8988T (cell line): ENCODE measurements around the gene POC1A.

Experiments used
- DNase-seq: peaks from one replicate; pipeline ENCODE4 v3.0.0; 2011

POC1A gene

DNA sequence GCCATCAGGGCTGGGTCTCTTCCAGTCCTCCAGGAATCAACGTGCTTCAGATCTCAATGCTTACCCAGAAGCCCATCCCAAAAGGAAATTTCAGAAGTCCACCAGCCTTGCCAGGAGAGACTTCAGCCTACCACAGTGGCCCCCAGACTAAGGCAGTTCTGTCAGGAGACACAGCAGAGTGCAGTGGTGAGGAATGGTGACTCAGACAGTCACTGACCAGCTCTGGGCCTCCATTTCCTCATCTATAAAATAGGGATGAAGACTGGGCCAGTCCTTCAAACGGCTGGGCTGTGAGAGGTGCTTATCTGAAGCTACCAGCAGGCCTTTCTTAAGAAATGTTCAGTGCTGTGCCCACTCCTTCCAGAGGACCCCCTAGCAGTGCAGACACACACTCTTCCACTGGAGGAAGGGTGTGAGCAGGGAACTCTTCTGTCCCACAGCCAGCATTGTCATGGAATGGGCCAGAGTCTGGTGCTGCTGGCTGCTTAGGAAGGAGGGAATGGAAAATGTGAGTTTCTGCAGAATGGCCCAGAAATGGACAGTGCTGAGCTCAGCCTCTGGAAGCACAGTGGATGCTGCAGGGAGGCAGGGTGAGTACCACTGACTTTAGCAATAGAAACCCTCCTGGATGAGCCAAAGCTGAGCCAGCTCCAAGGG, 56.2 kb downstream of the POC1A start:
- DNase-seq: no peak

GRCh38 chr3:52095990-52096775, 58.0 kb downstream of the POC1A start:
- no peak for DNase-seq

DNA sequence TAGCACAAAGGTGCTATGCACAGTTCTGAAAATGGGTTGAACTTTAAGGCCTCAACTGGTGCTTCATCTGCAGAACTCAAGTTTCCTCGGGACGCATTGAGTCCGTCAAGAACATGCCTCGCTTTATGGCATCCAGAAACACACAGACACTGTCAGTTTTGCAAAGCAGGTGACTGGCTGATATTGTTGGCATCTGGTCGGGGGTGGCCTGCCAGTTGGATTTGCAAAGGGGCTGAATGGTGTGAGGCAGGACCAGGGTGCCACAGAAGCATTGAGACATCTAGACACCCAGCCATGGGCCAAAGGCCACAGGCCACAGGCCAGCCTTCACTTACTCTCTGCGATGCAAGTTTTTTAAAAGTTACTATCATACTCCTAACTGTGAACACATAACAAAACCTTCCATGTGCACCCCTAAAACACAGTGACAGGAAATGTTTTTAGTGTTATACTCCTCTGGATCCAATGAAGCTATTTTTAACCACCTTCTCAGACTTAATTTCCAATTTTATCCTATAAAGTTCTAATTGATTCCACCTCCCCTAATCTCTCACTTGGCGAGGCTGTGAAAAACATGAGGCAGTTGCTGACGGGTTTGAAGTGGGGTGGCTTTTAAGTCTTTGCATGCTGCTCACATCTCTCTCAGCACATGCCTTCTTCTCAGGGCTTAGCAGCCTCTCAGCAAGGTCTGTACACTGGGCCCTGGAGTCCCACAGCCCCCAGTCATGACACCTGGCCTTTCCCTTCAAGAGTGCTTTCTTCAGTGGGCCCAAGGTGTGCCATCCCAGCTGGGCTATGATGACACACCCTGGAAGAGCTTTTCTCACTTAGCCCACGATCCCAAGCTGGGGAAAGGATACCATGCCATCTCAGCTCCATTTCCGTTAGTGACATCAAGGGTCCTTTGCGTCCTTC, 59.4 kb downstream of the POC1A start:
- no peak for DNase-seq

- no peak for DNase-seq
Measured at GRCh38 chr3:52093756-52094545, 60.3 kb downstream of the POC1A start.

- DNase-seq: no peak
Measured at GRCh38 chr3:52092891-52093290, 61.3 kb downstream of the POC1A start.

GRCh38 chr3:52092271-52092660, 62.0 kb downstream of the POC1A start:
- no peak for DNase-seq

DNA sequence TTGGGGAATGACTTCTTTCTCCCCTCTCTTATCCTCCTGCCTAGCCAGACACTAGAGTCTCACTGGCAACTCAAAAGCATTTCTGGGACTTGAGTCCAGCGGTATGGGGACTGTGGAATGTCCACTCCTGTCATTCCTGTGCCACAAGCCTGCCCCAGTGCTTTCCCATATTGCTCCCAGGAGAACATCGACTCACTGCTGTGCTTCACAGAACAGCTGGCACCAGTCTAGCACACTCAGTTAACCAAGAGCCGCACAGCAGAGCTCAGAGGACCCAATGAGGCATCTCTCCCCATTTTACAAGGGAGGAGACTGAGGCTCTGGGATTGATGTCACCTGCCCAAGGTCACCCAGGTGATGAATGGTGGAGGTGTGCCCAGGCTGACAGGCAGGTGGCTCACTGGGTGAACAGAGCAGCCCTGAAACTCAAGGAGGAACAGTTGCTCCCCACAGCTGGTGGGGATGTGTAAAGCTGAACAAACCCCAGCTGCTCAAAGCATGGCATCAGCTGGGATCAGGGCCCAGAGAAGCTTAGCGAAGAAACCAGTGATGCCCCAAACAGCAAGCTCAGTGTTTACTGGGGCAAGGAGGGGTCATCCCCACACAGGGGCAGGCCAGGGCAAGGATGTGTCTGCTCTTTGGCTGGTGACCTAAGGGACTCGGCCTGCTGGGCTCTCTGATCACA, 62.5 kb downstream of the POC1A start:
- DNase-seq: no peak

DNA sequence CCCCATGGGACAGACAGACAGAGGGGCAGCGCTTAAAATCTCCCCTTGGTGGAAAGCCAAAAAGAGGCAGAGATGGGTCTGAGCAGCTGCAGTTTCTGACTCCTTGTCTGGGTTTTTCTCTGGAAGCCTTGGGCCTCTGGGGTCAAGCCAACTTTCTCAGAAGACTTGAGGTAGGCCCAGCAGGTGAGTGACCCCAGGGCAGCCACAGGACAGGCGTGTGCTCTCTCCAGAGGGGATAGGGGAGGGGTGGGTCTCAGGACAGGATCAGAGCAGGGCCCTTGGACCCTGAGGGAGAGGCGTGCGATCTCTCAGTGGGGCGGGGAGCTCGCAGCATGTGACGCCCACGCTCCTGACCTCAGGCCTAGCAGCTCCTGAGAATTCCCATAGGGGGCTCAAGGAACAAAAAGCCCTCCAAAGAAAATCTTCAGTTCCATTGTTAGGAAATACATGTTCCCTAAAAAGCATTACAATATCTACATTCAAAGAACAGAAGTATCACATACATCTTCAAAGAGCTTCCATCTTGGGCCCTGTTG, 63.2 kb downstream of the POC1A start:
- DNase-seq: no peak

DNA sequence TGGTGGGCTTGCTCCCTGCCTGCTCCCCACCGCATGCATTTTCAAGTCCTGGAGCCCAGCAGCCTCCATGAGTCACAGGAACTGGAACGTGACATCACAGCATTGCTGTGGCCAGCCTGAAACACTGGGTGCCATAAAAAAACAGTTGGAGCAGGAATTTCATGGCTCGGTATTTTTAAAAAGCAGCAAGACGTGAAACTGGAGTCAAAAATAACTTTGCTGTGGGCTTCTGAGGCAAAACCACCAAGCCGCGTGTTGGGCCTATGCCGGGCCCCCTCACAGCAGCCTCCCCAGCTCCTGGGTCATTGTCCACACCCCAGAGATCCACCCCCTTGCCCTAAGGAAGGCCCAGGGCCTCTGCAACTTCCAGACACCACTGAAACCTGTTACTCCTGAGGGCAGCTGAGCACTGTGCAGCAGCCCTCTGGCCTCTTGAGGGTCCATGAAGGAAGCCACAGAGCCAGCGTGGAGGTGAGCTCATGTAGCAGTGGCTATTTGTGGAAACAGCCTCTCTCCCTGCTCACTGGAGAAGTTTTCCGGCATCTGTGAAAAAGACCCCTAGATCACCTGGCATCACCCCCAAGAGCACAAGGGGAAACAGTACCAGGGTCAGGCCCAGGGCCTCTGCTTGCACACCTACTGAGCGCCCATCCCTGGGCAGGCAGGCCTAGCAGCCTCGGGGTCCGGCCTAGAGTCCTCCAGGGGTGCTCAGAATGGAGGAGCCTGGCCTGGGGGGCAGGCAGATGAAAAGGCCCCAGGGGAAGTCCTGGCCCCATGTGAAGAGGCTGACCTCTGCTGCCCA, 63.9 kb downstream of the POC1A start:
- no peak for DNase-seq

- no peak for DNase-seq
Measured at GRCh38 chr3:52089691-52090090, 64.5 kb downstream of the POC1A start.

DNA sequence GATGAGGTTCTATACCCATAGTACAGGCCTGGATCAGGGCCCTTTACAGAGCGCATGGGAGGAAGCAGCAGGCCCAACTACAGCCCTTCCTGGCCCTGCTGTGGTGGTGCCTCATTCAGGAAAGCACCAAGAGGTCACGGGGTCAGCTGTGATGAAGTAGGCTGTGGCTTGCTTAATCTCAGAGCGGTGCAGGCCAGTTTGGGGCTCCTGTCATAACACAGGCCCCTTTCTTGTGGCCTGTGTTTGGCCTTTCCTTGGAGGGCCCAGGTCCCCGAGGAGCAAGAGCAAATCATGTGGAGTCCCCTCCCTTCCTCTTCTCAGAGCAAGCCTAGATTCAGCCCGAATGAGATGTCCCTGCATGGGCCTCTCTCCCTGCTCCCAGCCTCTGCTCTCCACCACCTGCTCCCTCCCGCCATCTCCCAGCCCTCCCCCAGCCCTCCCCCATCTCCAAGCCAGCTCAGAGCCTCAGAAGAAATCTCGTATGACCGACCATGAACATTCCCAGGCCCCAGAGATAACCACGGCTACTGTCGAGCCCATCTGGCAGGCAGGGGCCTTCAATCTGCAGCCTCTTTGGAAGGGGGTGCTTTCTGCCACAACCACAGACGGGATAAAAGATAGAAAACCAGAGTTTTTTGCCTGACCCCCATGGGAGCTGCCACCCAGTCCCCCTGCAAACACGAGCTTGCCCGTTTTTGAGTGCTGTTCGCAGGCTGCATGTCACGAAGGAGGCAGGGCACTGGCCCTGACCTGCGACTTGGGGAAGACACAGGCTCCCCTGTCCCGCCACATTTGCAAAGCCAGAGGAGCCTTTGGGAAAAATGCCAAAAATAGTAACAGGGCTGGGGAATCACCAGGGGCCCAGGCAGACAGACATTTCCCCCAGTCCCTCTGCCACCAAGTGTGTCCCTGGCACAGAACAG, 65.5 kb downstream of the POC1A start:
- DNase-seq: no peak

DNA sequence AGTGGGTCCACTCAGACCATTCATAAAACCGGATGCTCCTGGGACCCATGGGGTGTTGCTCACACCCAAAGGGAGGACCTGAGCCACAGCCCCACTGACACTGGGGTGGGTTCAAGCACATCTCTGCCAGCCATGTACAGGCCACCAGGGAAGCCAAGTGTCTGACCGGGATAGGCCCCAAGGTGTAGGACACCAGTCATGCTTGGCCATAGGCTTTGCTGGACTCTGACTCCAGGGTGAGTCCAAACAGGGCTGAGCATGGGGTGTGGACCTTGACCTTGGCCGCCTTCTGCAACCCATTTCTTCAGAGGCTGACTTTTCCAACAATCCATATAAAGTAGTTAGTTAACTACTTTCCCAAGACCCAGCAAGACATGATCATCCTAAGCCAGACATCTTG, 66.5 kb downstream of the POC1A start:
- no peak for DNase-seq

DNA sequence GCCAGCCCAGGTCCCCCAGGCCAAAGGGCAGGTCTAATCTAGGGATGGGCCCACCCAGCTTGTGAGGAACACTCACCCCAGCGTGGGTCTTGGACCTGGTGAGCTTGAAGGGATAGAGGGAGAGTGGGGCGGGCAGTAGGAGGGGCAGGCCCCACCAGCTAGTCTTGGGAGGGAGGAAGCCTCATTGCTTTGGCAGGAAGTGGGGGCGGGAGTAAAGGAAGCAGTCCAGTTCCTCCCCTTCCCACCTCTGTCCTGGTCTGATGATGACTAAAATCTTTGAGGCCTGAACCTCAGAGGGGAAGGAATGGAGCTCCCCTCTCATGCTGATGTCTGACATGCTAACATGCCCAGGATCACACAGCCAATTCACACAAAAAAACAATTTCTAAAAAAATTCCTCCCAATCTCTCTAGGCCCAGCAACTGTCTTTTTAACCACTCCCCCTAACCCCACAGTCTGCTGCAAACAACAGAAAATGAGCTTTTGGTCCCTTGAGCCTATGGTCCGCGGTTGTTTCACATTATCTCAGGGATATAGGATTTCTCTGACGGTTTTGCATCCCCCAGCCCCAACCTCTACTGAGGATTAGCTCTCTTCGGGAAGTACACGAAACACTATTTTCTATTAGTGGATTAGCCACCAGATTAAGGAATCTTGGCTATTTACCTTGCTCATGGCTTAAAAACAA, 67.1 kb downstream of the POC1A start:
- no peak for DNase-seq

- DNase-seq: no peak
Measured at GRCh38 chr3:52086461-52086860, 67.8 kb downstream of the POC1A start.

DNA sequence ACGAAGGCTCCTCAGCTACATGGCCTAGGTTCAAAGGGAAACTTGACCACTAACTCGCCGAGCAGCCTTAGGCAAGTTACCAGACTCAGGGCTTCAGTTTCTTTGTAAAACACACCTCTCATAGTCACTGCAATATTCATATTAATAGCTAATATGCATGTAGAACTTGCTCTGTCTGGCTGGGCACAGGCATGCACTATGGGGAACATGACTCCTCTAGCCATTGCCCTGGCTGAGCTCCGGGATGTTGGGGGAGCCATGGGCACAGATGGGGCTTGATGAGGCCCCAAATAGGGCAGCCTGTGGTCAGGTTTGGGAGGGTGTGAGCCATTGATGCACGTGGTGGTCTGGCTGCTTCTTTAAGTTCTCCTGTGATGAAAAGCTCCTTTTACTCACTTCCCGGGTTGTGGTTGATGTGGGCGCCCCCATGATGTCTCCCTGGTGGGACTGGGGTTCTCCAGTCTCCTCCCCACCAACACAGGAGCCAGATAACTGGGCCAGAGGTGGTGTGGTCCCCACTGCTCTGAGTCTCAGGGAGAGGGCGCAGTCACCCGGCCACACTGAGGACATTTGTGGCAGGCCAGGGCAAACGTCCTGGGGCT, 68.4 kb downstream of the POC1A start:
- DNase-seq: no peak

DNA sequence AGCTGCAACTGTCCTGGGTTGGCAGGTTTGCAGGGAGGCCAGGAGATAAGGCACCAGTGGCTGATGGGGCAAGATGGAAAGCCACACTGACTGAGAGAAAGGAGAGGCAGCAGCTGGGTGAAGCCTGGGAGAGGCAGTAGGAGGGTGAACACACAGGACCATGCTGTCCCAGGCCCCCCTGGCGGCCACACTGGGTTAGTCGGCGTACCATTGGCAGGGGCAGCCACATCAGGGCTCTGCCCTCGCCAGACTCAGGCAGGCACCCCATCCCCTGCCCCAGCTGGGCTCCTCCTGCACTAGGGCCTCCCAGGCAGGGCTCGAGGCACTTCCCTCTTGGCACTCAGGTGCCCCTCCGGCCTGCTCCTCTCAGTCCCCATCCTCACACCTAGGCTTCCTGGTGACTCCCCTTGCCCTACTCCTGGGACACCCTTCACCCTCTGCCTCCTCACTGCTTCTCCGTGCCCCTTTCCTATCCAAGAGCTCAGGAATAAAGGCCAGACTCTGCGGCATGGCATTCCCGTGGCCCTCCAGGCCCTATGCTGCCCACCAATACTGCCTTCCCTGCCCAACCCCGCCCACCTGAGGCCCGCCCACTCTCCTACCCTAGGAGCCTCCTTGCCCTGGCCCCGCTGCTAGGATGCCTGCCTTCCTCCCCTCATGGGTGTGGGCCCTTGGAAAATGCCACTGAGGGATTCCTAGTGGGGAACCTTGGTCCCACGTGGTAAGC, 69.1 kb downstream of the POC1A start:
- no peak for DNase-seq

- no peak for DNase-seq
Measured at GRCh38 chr3:52084216-52084945, 69.8 kb downstream of the POC1A start.
